Coronary artery (tissue), 2 donors: Measurements from ENCODE around the gene USP6NL.

ENCODE experiments used
- DNase-seq: peaks from one replicate; pipeline ENCODE4 v3.0.0-alpha.2; 2017; ENCODE audit warnings: low spot score
- H3K27ac ChIP-seq, 2 donors: fragments of 200-600 bp; sonication (generic); one replicate each; pipeline ENCODE4 v1.5.1; 2016 to 2019
- H3K4me3 ChIP-seq: fragments of 200-600 bp; sonication (generic); 2 replicates; pipeline ENCODE4 v1.5.1; 2016; ENCODE audit warnings: mild to moderate bottlenecking, moderate library complexity
- CTCF ChIP-seq: fragments of 200-600 bp; sonication (generic); IDR thresholded peaks from one replicate; pipeline ENCODE4 v1.5.1; 2019; ENCODE audit warnings: antibody characterized with exemption

USP6NL gene

GRCh38 chr10:11429439-11430052 lies 181.9 kb downstream of the USP6NL start:
- no peak for DNase-seq

GRCh38 chr10:11425676-11426075 lies 185.8 kb downstream of the USP6NL start:
- H3K27ac ChIP-seq: no peak overlapping the region
- no peak for TF ChIP-seq CTCF

More at GRCh38 chr10:11429439-11430052, 181.9 kb downstream of the USP6NL start:
- Histone ChIP-seq H3K4me3 (no peak overlapping the region), H3K27ac (no peak overlapping the region)
- no peak for TF ChIP-seq CTCF

GRCh38 chr10:11425296-11425610 lies 186.2 kb downstream of the USP6NL start:
- no peak for DNase-seq
- no peak overlapping the region for H3K27ac ChIP-seq
- no peak for TF ChIP-seq CTCF
- H3K4me3 ChIP-seq: no peak overlapping the region

More at GRCh38 chr10:11425676-11426075, 185.8 kb downstream of the USP6NL start:
- H3K4me3 ChIP-seq: no peak overlapping the region
- no peak for DNase-seq

GRCh38 chr10:11424456-11425295 lies 186.8 kb downstream of the USP6NL start:
- H3K4me3 ChIP-seq: no peak overlapping the region
- peak; percentile 64 for DNase-seq
- peak; percentile 34 for TF ChIP-seq CTCF
- H3K27ac ChIP-seq: no peak overlapping the region

GRCh38 chr10:11416974-11417373 lies 194.5 kb downstream of the USP6NL start:
- no peak for TF ChIP-seq CTCF
- H3K27ac ChIP-seq: no peak overlapping the region
- no peak overlapping the region for H3K4me3 ChIP-seq
- DNase-seq: no peak

- Histone ChIP-seq H3K27ac (no peak overlapping the region), H3K4me3 (no peak overlapping the region)
- TF ChIP-seq CTCF: no peak
- DNase-seq: no peak
These were observed 196.4 kb downstream of the USP6NL start for GRCh38 chr10:11415095-11415494.
